GM19452 (cell line): ENCODE measurements around the gene PHF19.

Source experiments
- ATAC-seq: cut with Tn5 transposase; IDR thresholded peaks from one replicate; pipeline ENCODE4 v1.9.1; 2021; ENCODE audit not compliant: unreplicated experiment

Gene PHF19

GRCh38 chr9:120914396-120914795 lies 37.4 kb upstream of the PHF19 start:
- ATAC-seq: no peak

DNA sequence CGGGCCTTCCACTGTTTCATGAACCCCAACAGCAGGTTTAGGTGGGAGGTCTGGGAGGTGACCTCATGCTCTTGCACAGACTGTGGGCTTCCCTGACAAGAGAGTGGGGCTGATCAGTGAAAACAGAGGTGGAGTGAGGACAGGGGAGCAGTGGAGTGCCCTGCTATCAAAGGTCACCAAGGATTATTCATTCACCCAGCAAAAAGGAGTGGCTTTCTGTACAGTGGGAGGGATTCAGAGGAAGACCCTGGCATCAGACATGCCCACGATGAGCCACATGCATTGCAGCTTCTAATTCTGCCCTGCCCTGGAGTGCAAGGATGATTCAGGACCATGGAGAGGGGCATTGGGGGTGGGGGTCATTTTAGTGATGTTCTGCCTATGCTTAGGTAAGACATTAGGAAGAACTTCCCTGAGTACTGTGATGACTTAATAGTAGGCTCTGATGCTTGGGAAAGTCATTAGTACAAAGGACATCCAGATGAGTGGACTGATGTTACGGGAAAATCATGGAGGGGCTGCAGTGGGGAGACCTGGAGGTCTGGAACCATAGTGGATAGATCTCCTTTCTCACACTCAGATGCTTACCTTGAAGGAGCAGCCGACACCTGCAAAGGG lies 36.8 kb upstream of the PHF19 start:
- no peak for ATAC-seq

DNA sequence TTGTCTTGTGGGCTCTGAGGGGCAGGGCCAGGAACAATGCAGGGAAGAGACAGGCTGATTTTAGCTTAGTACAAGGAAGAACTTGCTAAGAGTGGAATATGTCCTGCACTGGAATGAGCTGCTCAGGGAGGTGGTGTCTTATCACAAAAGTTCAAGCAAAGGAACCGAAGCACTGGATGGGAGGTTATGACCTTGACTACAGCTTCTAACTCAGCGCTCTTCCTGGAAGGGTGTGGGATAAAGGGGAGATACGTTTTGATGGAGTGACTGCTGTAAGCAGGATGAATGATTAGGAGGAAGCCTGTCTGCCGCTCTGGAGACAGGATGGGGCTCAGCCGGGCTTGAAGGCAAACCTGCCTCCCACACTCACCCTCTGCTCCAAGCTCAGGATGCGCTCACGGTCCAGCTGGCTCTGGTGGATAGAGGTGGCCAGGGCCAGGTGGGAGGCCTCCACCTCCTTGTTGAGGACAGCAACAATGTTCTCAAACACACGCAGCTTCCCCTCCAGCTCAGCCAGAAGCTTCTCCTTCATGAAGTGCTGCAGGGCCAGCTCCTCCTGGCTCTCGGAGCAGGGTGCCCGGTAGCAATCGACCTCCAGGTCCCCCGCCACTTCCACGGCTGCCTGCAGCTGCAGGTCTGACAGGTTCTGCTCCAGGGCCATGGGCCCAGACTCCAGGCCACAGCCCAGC lies 36.1 kb upstream of the PHF19 start:
- no peak for ATAC-seq

DNA sequence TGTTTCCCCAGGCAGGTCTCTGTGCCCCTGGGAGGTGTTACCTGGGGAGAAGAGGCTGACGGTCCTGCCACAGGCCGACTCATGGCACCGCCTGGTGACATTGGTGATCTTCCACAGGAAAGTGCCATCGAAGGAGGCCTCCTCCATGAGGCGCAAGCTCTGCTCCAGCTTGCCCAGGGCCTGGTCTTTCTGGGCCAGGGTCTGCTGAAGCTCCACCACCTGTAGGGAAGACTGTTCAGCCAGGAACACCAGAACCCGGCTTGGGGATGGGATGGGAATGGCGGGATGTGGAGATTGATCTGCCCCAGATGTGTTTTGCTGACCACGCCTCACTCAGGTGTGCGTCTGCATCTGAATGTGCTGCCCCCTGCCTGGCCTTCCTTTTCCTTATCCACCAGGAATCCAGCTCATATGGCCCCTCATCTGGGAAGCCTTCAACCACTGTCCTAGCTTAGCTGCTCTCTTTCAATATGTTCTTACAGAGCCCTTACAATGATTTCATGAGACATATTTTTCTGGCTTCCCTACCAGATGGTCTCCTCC lies 34.4 kb upstream of the PHF19 start:
- ATAC-seq: no peak

- no peak for ATAC-seq
These were observed 33.7 kb upstream of the PHF19 start for GRCh38 chr9:120910643-120911042.

GRCh38 chr9:120909904-120910303 lies 32.9 kb upstream of the PHF19 start:
- ATAC-seq: no peak

GRCh38 chr9:120905315-120906164 lies 28.6 kb upstream of the PHF19 start:
- ATAC-seq: no peak

DNA sequence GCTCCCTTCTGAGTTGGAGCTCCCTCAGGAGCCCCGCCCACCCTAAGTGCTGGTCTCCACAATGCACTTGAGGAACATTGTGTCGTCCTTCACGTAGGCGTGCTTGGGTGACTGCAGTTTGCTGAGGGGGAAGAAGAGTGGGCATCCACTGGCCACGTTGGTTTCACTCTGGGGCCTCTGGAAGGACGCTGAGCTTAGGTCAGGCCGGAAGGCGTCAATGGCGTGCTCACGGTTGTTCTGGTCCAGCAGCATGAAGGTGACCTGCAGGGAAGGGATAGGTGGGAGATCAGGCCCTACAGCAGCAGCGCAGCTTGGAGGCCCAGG lies 28.0 kb upstream of the PHF19 start:
- ATAC-seq: no peak

DNA sequence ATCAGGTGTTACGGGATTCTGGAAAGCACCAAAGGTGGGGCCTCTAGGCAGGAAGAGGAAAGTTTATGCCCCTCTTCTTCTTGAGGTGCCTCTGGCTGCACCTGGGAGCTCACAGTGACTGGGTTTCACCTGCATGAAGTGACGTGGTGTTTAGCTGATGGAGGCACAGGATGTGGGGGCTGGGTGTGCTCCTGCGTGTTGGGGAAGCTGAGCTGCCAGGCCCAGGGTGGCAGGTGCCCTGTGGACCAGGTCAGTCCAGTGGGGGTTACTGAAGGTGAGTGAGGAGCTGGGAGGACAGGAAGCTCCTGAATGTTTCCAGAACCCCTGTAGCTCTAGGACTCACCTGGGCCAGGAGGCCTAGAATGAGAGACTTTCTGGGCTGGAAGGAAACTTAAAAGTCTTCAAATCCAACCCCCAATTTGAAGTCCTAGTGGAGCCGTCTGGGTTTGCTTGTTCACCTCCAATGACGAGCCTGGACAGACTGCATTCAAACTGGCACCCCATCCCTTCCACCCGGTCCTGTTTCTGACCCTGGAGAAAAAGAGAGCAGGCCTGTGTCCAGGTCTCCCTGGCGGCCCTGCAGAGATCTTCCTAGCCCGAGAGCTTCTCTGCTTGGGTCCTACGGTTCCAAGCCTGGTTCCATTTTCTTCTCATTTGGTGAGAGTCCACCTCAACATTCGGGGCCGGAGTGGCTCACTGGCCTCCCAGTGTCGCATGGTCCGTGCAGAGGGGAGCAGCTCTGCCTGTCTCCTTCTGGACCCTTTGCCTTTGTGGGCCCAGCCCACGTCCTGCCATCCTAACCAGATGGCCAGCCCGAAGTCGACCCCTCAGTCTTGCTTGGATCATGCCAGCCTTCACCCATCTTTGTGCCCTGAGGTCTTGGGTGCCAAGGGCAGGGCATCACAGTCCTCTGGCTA lies 27.3 kb upstream of the PHF19 start:
- no peak for ATAC-seq

- no peak for ATAC-seq
These were observed 25.9 kb upstream of the PHF19 start for GRCh38 chr9:120902569-120903535.

- no peak for ATAC-seq
These were observed 25.0 kb upstream of the PHF19 start for GRCh38 chr9:120901755-120902568.

DNA sequence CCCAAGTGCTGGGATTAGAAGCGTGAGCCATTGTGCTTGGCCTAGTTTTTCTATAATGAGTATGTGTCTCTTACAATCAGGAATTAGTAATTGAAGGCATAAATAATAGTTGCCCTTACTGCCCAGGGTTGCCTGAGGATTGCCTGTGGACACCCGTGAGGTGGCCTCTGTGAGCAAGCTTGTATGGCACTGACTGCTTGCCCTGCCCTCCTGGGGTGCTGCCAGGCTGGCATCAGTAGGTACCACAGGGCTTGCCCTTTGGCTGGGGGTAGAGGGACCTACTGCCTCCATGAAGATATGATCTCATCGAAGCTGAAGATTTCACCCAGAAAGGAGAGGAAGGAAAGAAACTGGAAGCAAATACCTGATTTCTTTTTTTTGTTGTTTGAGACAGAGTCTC lies 23.8 kb upstream of the PHF19 start:
- no peak for ATAC-seq

GRCh38 chr9:120899490-120900068 lies 22.6 kb upstream of the PHF19 start:
- ATAC-seq: no peak

GRCh38 chr9:120898396-120898795 lies 21.4 kb upstream of the PHF19 start:
- ATAC-seq: no peak

DNA sequence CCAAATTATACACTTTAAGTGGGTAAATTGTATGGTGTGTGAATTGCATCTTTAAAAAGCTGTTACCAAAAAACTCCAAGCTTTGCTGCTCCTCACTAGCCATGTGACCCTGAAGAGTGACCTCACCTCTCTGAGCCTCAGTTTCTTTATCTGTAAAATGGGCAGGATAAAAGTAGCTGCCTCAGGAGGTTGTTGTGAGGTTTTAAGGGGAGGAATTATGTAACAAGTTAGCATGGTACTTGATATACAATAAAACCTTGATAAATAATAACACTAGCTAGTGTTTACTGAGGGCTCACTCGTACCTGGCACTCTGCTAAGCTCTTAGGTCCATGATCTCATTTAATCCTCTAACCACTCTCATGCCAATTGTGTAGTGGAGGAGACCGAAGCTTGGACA lies 19.0 kb upstream of the PHF19 start:
- no peak for ATAC-seq

GRCh38 chr9:120894321-120895148 lies 17.5 kb upstream of the PHF19 start:
- ATAC-seq: no peak

GRCh38 chr9:120893611-120894307 lies 16.8 kb upstream of the PHF19 start:
- no peak for ATAC-seq
